Measurements from ENCODE around the gene UNCX.

The UNCX gene

DNA sequence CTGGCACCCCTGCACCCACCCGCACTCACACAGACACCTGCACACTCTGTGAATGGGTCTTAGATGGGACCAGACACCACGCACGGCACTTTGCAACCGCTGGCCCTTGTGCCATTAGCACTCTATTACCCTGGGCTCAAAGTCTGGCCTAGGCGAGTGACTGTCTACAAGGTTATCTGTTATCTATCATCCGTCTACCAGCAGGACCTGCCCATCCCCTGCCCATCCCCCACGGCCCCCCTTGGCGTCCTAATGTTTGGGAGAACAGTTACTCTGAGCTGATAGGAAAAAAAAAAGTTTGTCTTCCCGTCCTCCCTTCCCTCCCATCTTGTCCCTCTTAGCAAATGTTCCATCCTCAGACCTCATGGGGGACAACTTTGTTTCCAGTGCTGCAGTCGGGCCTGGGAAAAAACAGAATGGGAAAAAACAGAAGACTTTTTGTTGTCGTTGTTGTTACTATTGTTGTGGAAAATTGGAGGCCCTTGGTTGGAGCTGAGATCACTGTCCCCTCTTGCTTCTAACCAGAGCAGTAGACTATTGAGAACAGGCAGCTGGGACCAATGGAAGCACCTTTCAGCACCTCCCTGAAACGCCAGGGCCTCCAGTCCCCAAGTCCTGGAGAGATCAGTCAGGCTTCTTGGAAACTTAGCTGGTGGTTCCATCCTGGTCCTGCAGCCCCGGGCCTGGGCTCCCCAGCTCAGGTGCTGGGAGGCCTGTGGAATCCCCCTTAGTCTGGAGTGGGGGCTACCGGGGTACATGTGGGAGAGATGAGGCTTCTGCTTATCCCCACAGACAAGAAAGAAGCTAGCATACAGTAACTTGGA, 12.2 kb downstream of the UNCX start:
- no peak for DNase-seq

- DNase-seq: no peak
These were observed 12.9 kb downstream of the UNCX start for GRCh38 chr7:1245524-1246050.

DNA sequence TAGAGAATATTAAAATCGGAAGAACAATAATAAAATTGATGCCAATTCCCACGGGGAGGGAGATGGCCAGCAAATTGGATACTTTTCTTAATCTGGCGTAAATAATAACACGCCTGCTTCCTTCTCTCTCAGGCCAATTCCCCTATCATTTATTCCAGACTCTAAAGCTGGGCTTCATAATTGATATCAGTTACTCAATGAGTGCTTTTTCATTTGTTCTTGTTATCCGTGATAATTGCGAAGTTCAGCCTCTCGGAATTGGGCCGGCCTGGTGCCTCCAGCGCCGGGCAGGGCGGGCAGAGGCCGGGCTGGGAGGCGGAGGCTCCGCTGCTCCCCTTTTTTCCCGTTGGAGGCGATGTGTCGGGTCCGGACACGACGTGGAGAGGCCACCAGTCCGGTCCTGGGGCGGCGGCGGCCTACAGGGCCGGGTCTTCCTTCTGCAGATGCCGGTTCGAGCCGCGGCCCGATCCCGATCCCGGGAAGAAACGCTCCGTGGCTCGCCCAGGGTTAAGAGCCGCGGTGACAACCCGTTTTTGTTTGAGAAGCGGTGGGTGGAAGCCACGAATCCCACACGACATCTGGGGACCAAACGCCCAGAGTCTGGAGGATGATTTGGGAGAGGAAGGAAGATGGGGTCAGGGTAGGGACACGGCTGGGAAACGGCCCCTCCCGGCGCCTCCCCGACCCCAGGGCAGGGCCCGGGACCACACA, 13.6 kb downstream of the UNCX start:
- DNase-seq: no peak

- no peak for DNase-seq
These were observed 14.3 kb downstream of the UNCX start for GRCh38 chr7:1246871-1247526.

- no peak for DNase-seq
These were observed 14.9 kb downstream of the UNCX start for GRCh38 chr7:1247527-1248041.

DNA sequence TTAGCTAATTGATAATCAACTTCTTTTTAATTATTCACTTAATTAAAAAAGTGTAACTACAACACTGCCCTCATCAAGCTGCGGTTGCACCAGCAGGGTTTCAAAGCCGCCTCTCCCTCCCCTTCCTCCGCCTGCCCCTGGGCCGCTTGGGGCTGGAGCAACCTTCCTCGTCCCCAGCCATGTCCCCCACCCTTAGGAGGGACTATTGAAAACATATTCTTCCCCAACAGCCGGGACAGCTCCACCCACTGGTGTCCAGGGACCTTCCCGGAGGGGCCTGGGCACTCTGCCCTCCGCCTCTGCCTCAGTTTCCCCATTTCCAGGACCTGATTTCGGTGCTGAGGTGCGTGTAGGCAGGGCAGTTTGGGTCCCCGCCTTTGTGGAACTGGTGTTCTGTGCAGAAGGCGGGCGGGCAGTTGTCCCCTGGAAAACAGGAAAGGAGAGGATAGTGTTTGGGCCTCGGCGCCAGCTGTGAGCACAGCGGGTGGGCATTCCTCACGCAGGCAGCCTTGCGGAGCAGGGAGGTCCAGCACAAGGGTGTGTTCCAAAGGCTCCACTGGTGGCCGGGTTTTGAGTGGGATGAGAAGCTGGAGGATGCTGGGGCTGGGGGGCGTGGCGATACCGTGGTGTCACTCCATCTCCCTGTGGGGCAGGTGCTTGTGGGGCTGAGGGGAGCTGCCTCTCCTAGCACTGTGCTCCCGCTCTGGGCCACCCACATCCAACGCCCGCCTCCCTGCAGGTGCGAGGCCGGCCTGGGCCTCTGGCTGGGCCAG, 15.7 kb downstream of the UNCX start:
- DNase-seq: no peak

DNA sequence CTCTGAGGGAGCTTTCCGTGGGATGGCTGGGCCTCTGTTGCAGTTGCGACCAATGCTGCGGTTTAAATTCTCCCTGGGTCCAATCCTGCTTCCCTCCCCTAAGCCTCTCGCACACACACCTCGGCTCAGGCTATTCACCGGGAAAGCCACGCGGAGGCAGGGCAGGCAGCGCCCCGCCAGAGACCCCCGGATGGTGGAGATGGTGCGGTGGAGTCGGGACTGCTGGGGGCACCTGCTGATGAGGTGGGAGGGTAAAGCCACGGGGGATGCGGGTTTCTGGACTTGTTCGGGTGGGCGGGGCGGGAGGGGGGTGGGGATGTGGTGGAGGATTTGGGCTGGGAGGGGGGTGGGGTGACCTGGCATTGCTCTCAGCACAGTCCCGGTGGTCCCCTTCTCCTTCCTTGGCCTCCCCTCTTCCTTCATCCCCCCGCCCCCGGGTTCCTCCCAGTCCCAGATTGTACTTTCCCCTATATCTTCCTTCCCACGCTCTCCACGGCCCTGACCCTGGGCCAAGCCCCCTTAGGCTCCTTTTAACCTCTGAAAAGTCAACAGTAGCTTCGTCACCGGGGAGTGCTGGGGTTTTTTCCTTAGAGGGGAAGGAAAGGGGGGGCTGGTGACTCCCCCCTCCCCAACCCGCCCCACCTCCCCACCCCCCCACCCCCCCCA, 16.4 kb downstream of the UNCX start:
- DNase-seq: no peak

DNA sequence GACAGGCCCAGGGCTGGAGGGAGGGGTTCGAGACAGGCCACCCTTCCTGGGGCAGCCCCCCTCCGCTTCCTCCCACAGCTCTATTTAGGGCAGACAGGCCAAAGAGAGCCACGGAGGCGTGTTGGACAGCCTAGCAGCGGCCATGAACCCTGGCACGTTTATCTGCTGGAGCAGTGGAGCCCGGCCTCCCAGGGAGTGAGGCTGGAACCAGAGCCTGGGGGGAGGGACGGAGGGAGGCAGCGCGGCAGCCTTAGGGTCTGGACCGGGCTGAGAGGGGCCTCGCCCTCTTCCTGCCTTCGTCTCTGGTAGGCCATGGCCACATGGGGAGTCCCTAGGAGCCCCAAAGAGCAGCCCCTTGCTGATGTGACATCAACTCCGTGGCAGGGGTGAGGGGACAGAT, 17.1 kb downstream of the UNCX start:
- no peak for DNase-seq

- no peak for DNase-seq
These were observed 18.2 kb downstream of the UNCX start for GRCh38 chr7:1250901-1251300.

- DNase-seq: no peak
These were observed 19.3 kb downstream of the UNCX start for GRCh38 chr7:1251796-1252539.

GRCh38 chr7:1252540-1253090, 19.9 kb downstream of the UNCX start:
- DNase-seq: no peak

DNA sequence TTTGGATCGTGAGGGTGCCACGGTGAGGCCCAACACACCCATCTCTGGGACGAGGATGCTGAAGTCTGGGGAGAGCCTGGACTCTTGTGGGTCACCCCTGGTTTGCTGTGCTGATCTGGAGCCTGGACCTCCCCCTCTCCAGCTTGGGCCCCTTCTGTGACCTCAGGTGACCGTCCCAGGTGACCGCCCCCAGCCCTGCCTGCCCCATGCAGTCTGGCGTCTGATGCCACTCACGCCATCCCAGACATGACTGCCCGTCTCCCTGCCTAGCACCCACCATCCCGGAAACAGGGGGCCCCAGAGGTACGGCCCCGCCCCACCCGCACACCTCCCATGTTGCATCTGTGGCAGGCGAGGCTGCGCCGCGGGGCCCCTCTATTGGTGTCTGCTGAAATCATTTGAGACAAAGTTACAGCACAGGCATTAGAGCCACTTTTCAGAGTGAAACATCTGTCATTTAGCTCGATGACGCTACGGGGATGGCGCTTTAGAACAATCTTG, 21.1 kb downstream of the UNCX start:
- no peak for DNase-seq

GRCh38 chr7:1254281-1255079, 21.8 kb downstream of the UNCX start:
- DNase-seq: no peak

GRCh38 chr7:1255080-1255816, 22.6 kb downstream of the UNCX start:
- no peak for DNase-seq

DNA sequence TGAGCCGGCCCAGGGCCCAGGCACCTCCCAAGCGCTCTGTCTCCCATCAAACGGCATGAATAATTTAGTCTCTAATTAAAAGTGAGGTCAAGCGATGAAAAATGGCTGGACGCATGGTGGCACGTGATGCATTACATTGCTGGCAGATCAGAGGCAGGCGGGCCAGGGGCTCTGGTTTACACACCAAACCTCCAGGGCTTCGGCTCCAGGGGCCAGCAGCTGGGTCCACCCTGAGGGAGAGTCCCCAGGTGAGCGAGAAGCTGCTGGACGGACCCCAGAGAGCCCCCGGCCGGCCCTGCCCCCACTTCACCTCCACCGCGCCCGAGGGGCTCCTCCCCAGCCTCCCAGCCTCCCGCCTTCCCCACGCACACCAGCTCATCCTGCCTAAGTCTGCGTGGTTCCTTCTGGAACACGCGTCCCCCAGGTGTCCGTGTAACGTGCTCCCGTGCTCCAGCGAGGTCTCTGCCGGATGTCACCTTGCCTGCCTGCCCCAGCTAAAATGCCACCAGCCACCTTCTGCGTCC, 23.2 kb downstream of the UNCX start:
- no peak for DNase-seq

DNA sequence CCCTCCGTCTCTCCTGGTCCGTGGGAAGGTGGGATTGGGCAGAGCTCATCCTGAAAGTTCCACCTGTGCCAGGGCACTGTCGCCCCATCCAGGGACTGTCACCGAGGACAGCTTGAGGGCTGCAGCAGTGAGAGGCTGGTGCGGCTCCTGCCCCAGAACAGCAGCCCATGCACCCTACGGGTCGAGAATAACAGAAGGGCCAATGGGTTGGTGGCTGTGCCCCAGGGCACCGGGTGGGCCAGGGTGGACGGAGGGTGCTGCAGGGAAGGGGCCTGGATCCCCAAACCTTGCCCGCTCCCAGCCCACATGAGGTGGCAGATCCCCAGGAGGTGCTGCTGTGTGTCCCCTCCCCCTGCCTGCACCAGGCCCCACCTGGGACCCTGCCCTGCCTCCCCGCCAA, 23.9 kb downstream of the UNCX start:
- DNase-seq: no peak

DNA sequence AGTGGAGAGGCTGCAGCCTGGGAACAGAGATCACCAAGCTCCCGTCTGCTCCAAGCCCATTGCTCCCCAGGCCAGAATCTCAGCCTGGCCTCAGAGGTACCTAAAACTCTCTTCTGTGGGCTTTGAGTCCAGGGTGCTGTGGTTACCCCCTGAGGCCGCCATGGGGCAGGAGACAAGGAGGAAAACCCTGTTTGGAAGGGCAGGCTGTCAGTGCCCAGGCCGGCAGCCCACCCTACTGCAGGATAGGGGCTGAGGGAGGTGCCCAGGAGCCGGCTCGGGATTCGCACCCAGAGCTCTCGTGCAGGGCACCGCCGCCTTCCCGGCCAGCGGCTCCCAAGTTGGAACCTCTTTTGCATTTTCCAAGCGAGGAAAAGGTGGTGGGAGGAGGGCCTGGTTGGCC, 24.5 kb downstream of the UNCX start:
- DNase-seq: no peak

- no peak for DNase-seq
These were observed 25.2 kb downstream of the UNCX start for GRCh38 chr7:1257863-1258262.
